Measurements from ENCODE around the gene GTF3C1.

The GTF3C1 gene

GRCh38 chr16:27566417-27566816, 16.7 kb upstream of the GTF3C1 start:
- Histone ChIP-seq H3K36me3 (ENCODE audit: control insufficient read depth in 5 of 5, insufficient read depth in 5 of 5, low read length in 5 of 5) (no peaks in the 10 kb centered on the region), H3K9me3 (ENCODE audit: control insufficient read depth in 5 of 5, low read length in 5 of 5) (no peaks in the 10 kb centered on the region), H3K4me3 (ENCODE audit: low read depth in 1 of 5, low read length in 5 of 5) (no peak overlapping the region), H3K27me3 (ENCODE audit: control insufficient read depth in 5 of 5, insufficient read depth in 4 of 5, low read length in 5 of 5) (no peaks in the 10 kb centered on the region), H3K4me1 (ENCODE audit: control insufficient read depth in 5 of 5, insufficient read depth in 5 of 5, low read length in 5 of 5) (peaks cover 0 to 2% (median 0%) of the 10 kb centered on the region in 5 donors), H3K27ac (ENCODE audit: low read depth, low read length) (no peak overlapping the region), H3K9ac (ENCODE audit: low read length in 5 of 5) (no peak overlapping the region)

- Histone ChIP-seq H3K27me3 (ENCODE audit: control insufficient read depth in 5 of 5, insufficient read depth in 4 of 5, low read length in 5 of 5) (no peaks in the 10 kb centered on the region), H3K4me1 (ENCODE audit: control insufficient read depth in 5 of 5, insufficient read depth in 5 of 5, low read length in 5 of 5) (peaks cover 0 to 12% (median 0%) of the 10 kb centered on the region in 5 donors), H3K27ac (ENCODE audit: low read depth, low read length) (no peak overlapping the region), H3K4me3 (ENCODE audit: low read depth in 1 of 5, low read length in 5 of 5) (no peak overlapping the region), H3K9me3 (ENCODE audit: control insufficient read depth in 5 of 5, low read length in 5 of 5) (no peaks in the 10 kb centered on the region), H3K36me3 (ENCODE audit: control insufficient read depth in 5 of 5, insufficient read depth in 5 of 5, low read length in 5 of 5) (no peaks in the 10 kb centered on the region), H3K9ac (ENCODE audit: low read length in 5 of 5) (no peak overlapping the region)
Observed at GRCh38 chr16:27564224-27564623, 14.5 kb upstream of the GTF3C1 start.

GRCh38 chr16:27561216-27561615, 11.5 kb upstream of the GTF3C1 start:
- H3K9me3 ChIP-seq (ENCODE audit: control insufficient read depth in 5 of 5, low read length in 5 of 5) = no peaks in the 10 kb centered on the region
- H3K4me1 ChIP-seq (ENCODE audit: control insufficient read depth in 5 of 5, insufficient read depth in 5 of 5, low read length in 5 of 5) = peaks cover 0 to 12% (median 0%) of the 10 kb centered on the region in 5 donors
- H3K4me3 ChIP-seq (ENCODE audit: low read depth in 1 of 5, low read length in 5 of 5) = no peak overlapping the region
- no peaks in the 10 kb centered on the region for H3K27me3 ChIP-seq (ENCODE audit: control insufficient read depth in 5 of 5, insufficient read depth in 4 of 5, low read length in 5 of 5)
- H3K27ac ChIP-seq (ENCODE audit: low read depth, low read length) = no peak overlapping the region
- H3K36me3 ChIP-seq (ENCODE audit: control insufficient read depth in 5 of 5, insufficient read depth in 5 of 5, low read length in 5 of 5) = no peaks in the 10 kb centered on the region
- no peak overlapping the region for H3K9ac ChIP-seq (ENCODE audit: low read length in 5 of 5)

GRCh38 chr16:27558932-27559331, 9.2 kb upstream of the GTF3C1 start:
- no peaks in the 10 kb centered on the region for H3K9me3 ChIP-seq (ENCODE audit: control insufficient read depth in 5 of 5, low read length in 5 of 5)
- H3K27ac ChIP-seq (ENCODE audit: low read depth, low read length) = no peak overlapping the region
- H3K36me3 ChIP-seq (ENCODE audit: control insufficient read depth in 5 of 5, insufficient read depth in 5 of 5, low read length in 5 of 5) = no peaks in the 10 kb centered on the region
- no peak overlapping the region for H3K9ac ChIP-seq (ENCODE audit: low read length in 5 of 5)
- no peaks in the 10 kb centered on the region for H3K27me3 ChIP-seq (ENCODE audit: control insufficient read depth in 5 of 5, insufficient read depth in 4 of 5, low read length in 5 of 5)
- H3K4me1 ChIP-seq (ENCODE audit: control insufficient read depth in 5 of 5, insufficient read depth in 5 of 5, low read length in 5 of 5) = peaks cover 0 to 12% (median 0%) of the 10 kb centered on the region in 5 donors
- no peak overlapping the region for H3K4me3 ChIP-seq (ENCODE audit: low read depth in 1 of 5, low read length in 5 of 5)

- Histone ChIP-seq H3K36me3 (ENCODE audit: control insufficient read depth in 5 of 5, insufficient read depth in 5 of 5, low read length in 5 of 5) (no peaks in the 10 kb centered on the region), H3K4me1 (ENCODE audit: control insufficient read depth in 5 of 5, insufficient read depth in 5 of 5, low read length in 5 of 5) (peaks cover 0 to 12% (median 0%) of the 10 kb centered on the region in 5 donors), H3K27me3 (ENCODE audit: control insufficient read depth in 5 of 5, insufficient read depth in 4 of 5, low read length in 5 of 5) (no peaks in the 10 kb centered on the region), H3K4me3 (ENCODE audit: low read depth in 1 of 5, low read length in 5 of 5) (no peak overlapping the region), H3K9ac (ENCODE audit: low read length in 5 of 5) (no peak overlapping the region), H3K9me3 (ENCODE audit: control insufficient read depth in 5 of 5, low read length in 5 of 5) (no peaks in the 10 kb centered on the region), H3K27ac (ENCODE audit: low read depth, low read length) (no peak overlapping the region)
Observed at GRCh38 chr16:27558434-27558833, 8.7 kb upstream of the GTF3C1 start.

- H3K9me3 ChIP-seq (ENCODE audit: control insufficient read depth in 5 of 5, low read length in 5 of 5) = no peaks in the 10 kb centered on the region
- no peaks in the 10 kb centered on the region for H3K27me3 ChIP-seq (ENCODE audit: control insufficient read depth in 5 of 5, insufficient read depth in 4 of 5, low read length in 5 of 5)
- H3K9ac ChIP-seq (ENCODE audit: low read length in 5 of 5) = no peak overlapping the region
- no peak overlapping the region for H3K27ac ChIP-seq (ENCODE audit: low read depth, low read length)
- H3K36me3 ChIP-seq (ENCODE audit: control insufficient read depth in 5 of 5, insufficient read depth in 5 of 5, low read length in 5 of 5) = no peaks in the 10 kb centered on the region
- no peak overlapping the region for H3K4me3 ChIP-seq (ENCODE audit: low read depth in 1 of 5, low read length in 5 of 5)
- peaks cover 0 to 12% (median 0%) of the 10 kb centered on the region in 5 donors for H3K4me1 ChIP-seq (ENCODE audit: control insufficient read depth in 5 of 5, insufficient read depth in 5 of 5, low read length in 5 of 5)
Observed at GRCh38 chr16:27556471-27556870, 6.8 kb upstream of the GTF3C1 start.

- H3K27ac ChIP-seq (ENCODE audit: low read depth, low read length) = peak overlapping the region; percentile 32
- no peaks in the 10 kb centered on the region for H3K9me3 ChIP-seq (ENCODE audit: control insufficient read depth in 5 of 5, low read length in 5 of 5)
- H3K9ac ChIP-seq (ENCODE audit: low read length in 5 of 5) = peak overlapping the region in 2 of 5 donors; percentile 5 to 93
- peaks cover 5 to 39% (median 32%) of the 10 kb centered on the region in 5 donors for H3K4me1 ChIP-seq (ENCODE audit: control insufficient read depth in 5 of 5, insufficient read depth in 5 of 5, low read length in 5 of 5)
- no peaks in the 10 kb centered on the region for H3K27me3 ChIP-seq (ENCODE audit: control insufficient read depth in 5 of 5, insufficient read depth in 4 of 5, low read length in 5 of 5)
- H3K36me3 ChIP-seq (ENCODE audit: control insufficient read depth in 5 of 5, insufficient read depth in 5 of 5, low read length in 5 of 5) = peaks cover 0 to 2% (median 0%) of the 10 kb centered on the region in 5 donors
- H3K4me3 ChIP-seq (ENCODE audit: low read depth in 1 of 5, low read length in 5 of 5) = peak overlapping the region in 2 of 5 donors; percentile 80 to 86
Observed at GRCh38 chr16:27551036-27551435, 1.3 kb upstream of the GTF3C1 start.

GRCh38 chr16:27550582-27550920, 838 bp upstream of the GTF3C1 start:
- Histone ChIP-seq H3K9me3 (ENCODE audit: control insufficient read depth in 5 of 5, low read length in 5 of 5) (no peaks in the 10 kb centered on the region), H3K27me3 (ENCODE audit: control insufficient read depth in 5 of 5, insufficient read depth in 4 of 5, low read length in 5 of 5) (no peaks in the 10 kb centered on the region), H3K4me1 (ENCODE audit: control insufficient read depth in 5 of 5, insufficient read depth in 5 of 5, low read length in 5 of 5) (peaks cover 5 to 39% (median 32%) of the 10 kb centered on the region in 5 donors), H3K27ac (ENCODE audit: low read depth, low read length) (peak overlapping the region; percentile 32), H3K36me3 (ENCODE audit: control insufficient read depth in 5 of 5, insufficient read depth in 5 of 5, low read length in 5 of 5) (peaks cover 0 to 6% (median 0%) of the 10 kb centered on the region in 5 donors), H3K9ac (ENCODE audit: low read length in 5 of 5) (peak overlapping the region; percentile 3 to 93 (median 76)), H3K4me3 (ENCODE audit: low read depth in 1 of 5, low read length in 5 of 5) (peak overlapping the region; percentile 80 to 99 (median 96))

GRCh38 chr16:27549464-27549745, 308 bp downstream of the GTF3C1 start:
- Histone ChIP-seq H3K9ac (ENCODE audit: low read length in 5 of 5) (peak overlapping the region in 4 of 5 donors; percentile 73 to 84 (median 77)), H3K27ac (ENCODE audit: low read depth, low read length) (no peak overlapping the region), H3K27me3 (ENCODE audit: control insufficient read depth in 5 of 5, insufficient read depth in 4 of 5, low read length in 5 of 5) (no peaks in the 10 kb centered on the region), H3K36me3 (ENCODE audit: control insufficient read depth in 5 of 5, insufficient read depth in 5 of 5, low read length in 5 of 5) (peaks cover 4 to 17% (median 11%) of the 10 kb centered on the region in 5 donors), H3K9me3 (ENCODE audit: control insufficient read depth in 5 of 5, low read length in 5 of 5) (no peaks in the 10 kb centered on the region), H3K4me3 (ENCODE audit: low read depth in 1 of 5, low read length in 5 of 5) (peak overlapping the region; percentile 78 to 99 (median 86)), H3K4me1 (ENCODE audit: control insufficient read depth in 5 of 5, insufficient read depth in 5 of 5, low read length in 5 of 5) (peaks cover 5 to 39% (median 32%) of the 10 kb centered on the region in 5 donors)

GRCh38 chr16:27547851-27548250, 1.9 kb downstream of the GTF3C1 start:
- Histone ChIP-seq H3K4me1 (ENCODE audit: control insufficient read depth in 5 of 5, insufficient read depth in 5 of 5, low read length in 5 of 5) (peaks cover 5 to 39% (median 32%) of the 10 kb centered on the region in 5 donors), H3K9ac (ENCODE audit: low read length in 5 of 5) (no peak overlapping the region), H3K36me3 (ENCODE audit: control insufficient read depth in 5 of 5, insufficient read depth in 5 of 5, low read length in 5 of 5) (peaks cover 10 to 33% (median 26%) of the 10 kb centered on the region in 5 donors), H3K27me3 (ENCODE audit: control insufficient read depth in 5 of 5, insufficient read depth in 4 of 5, low read length in 5 of 5) (no peaks in the 10 kb centered on the region), H3K4me3 (ENCODE audit: low read depth in 1 of 5, low read length in 5 of 5) (no peak overlapping the region), H3K27ac (ENCODE audit: low read depth, low read length) (no peak overlapping the region), H3K9me3 (ENCODE audit: control insufficient read depth in 5 of 5, low read length in 5 of 5) (no peaks in the 10 kb centered on the region)

GRCh38 chr16:27547134-27547533, 2.6 kb downstream of the GTF3C1 start:
- Histone ChIP-seq H3K27me3 (ENCODE audit: control insufficient read depth in 5 of 5, insufficient read depth in 4 of 5, low read length in 5 of 5) (no peaks in the 10 kb centered on the region), H3K4me1 (ENCODE audit: control insufficient read depth in 5 of 5, insufficient read depth in 5 of 5, low read length in 5 of 5) (peaks cover 5 to 39% (median 32%) of the 10 kb centered on the region in 5 donors), H3K27ac (ENCODE audit: low read depth, low read length) (no peak overlapping the region), H3K9me3 (ENCODE audit: control insufficient read depth in 5 of 5, low read length in 5 of 5) (no peaks in the 10 kb centered on the region), H3K4me3 (ENCODE audit: low read depth in 1 of 5, low read length in 5 of 5) (no peak overlapping the region), H3K36me3 (ENCODE audit: control insufficient read depth in 5 of 5, insufficient read depth in 5 of 5, low read length in 5 of 5) (peaks cover 10 to 40% (median 33%) of the 10 kb centered on the region in 5 donors), H3K9ac (ENCODE audit: low read length in 5 of 5) (no peak overlapping the region)

Measured in subcutaneous abdominal adipose tissue (tissue), 5 donors.